Stimulated activated CD8-positive, alpha-beta memory T cell treated with anti-CD3 and anti-CD28 coated beads, Interleukin-12 subunit alpha, Interleukin-12 subunit beta, amount 100 ng/mL, for 24 hours (primary cell): ENCODE results near the gene NR3C1.
"Not testable (repeated sequence)": the region's sequence is repeated elsewhere in the genome, so short reads cannot be mapped to it uniquely, and the experiment has no call there.

Experiments
- DNase-seq: peaks from one replicate; pipeline ENCODE4 v3.0.0-alpha.2; 2020; ENCODE audit errors: extremely low read depth

NR3C1 gene

GRCh38 chr5:143336485-143336884 lies 67.0 kb downstream of the NR3C1 start:
- DNase-seq = no peak

- no peak for DNase-seq
These were observed 68.6 kb downstream of the NR3C1 start for GRCh38 chr5:143334903-143335302.

GRCh38 chr5:143334380-143334779 lies 69.1 kb downstream of the NR3C1 start:
- DNase-seq = not testable (repeated sequence)

GRCh38 chr5:143331956-143332355 lies 71.5 kb downstream of the NR3C1 start:
- no peak for DNase-seq

- DNase-seq = no peak
These were observed 73.6 kb downstream of the NR3C1 start for GRCh38 chr5:143329843-143330242.

- DNase-seq = no peak
These were observed 74.8 kb downstream of the NR3C1 start for GRCh38 chr5:143328589-143329220.

- DNase-seq = not testable (repeated sequence)
These were observed 78.4 kb downstream of the NR3C1 start for GRCh38 chr5:143325086-143325485.

- DNase-seq = not testable (repeated sequence)
These were observed 80.4 kb downstream of the NR3C1 start for GRCh38 chr5:143322931-143323630.

GRCh38 chr5:143322176-143322575 lies 81.3 kb downstream of the NR3C1 start:
- DNase-seq = no peak

- DNase-seq = no peak
These were observed 83.9 kb downstream of the NR3C1 start for GRCh38 chr5:143319437-143320227.

GRCh38 chr5:143318833-143319232 lies 84.7 kb downstream of the NR3C1 start:
- no peak for DNase-seq

GRCh38 chr5:143318270-143318669 lies 85.2 kb downstream of the NR3C1 start:
- no peak for DNase-seq

GRCh38 chr5:143316844-143317631 lies 86.4 kb downstream of the NR3C1 start:
- DNase-seq = no peak

- DNase-seq = no peak
These were observed 87.1 kb downstream of the NR3C1 start for GRCh38 chr5:143316337-143316736.

GRCh38 chr5:143315929-143316328 lies 87.6 kb downstream of the NR3C1 start:
- no peak for DNase-seq

GRCh38 chr5:143315214-143315613 lies 88.3 kb downstream of the NR3C1 start:
- no peak for DNase-seq

GRCh38 chr5:143314659-143315058 lies 88.8 kb downstream of the NR3C1 start:
- no peak for DNase-seq

GRCh38 chr5:143314099-143314498 lies 89.4 kb downstream of the NR3C1 start:
- DNase-seq = no peak

- no peak for DNase-seq
These were observed 90.1 kb downstream of the NR3C1 start for GRCh38 chr5:143313298-143313852.

GRCh38 chr5:143312822-143313221 lies 90.7 kb downstream of the NR3C1 start:
- no peak for DNase-seq

GRCh38 chr5:143311955-143312354 lies 91.5 kb downstream of the NR3C1 start:
- no peak for DNase-seq

GRCh38 chr5:143311428-143311827 lies 92.1 kb downstream of the NR3C1 start:
- no peak for DNase-seq
